MM.1S (cell line): ENCODE data around the gene OXCT1.

Experiments used
- DNase-seq: peaks from one replicate; pipeline ENCODE4 v3.0.0-alpha.2; 2015
- H2AFZ ChIP-seq: fragments of 300-600 bp; sonication (generic); 2 replicates; pipeline ENCODE4 v1.6.0; 2016; ENCODE audit warnings: antibody characterized with exemption, low read length
- H3F3A ChIP-seq: fragments of 300-600 bp; sonication (generic); 2 replicates; pipeline ENCODE4 v1.6.1; 2016; ENCODE audit warnings: mild to moderate bottlenecking, antibody characterized with exemption, low read length, moderate library complexity, mixed read lengths; ENCODE audit not compliant: insufficient read depth
- H3K27ac ChIP-seq: fragments of 300-600 bp; sonication (generic); 2 replicates; pipeline ENCODE4 v1.5.1; 2016; ENCODE audit warnings: mild to moderate bottlenecking, low read length
- H3K27me3 ChIP-seq: fragments of 300-600 bp; sonication (generic); replicated peaks from 2 replicates; pipeline ENCODE4 v1.6.0; 2016; ENCODE audit warnings: low read length; ENCODE audit not compliant: insufficient read depth
- H3K36me3 ChIP-seq: fragments of 300-600 bp; sonication (generic); replicated peaks from 2 replicates; pipeline ENCODE4 v1.6.1; 2016; ENCODE audit warnings: mild to moderate bottlenecking, low read length, mixed read lengths; ENCODE audit not compliant: insufficient read depth
- H3K4me1 ChIP-seq: fragments of 300-600 bp; sonication (generic); 2 replicates; pipeline ENCODE4 v1.6.1; 2016; ENCODE audit warnings: low read length, mixed read lengths
- H3K4me2 ChIP-seq: fragments of 300-600 bp; sonication (generic); 2 replicates; pipeline ENCODE4 v1.6.0; 2016; ENCODE audit warnings: low read depth, low read length
- H3K4me3 ChIP-seq: fragments of 300-600 bp; sonication (generic); 2 replicates; pipeline ENCODE4 v1.5.1; 2016; ENCODE audit warnings: low read length, mixed read lengths
- H3K79me2 ChIP-seq: fragments of 300-600 bp; sonication (generic); 2 replicates; pipeline ENCODE4 v1.6.1; 2016; ENCODE audit warnings: mixed run types, low read length, mixed read lengths
- H3K9ac ChIP-seq: fragments of 300-600 bp; sonication (generic); 2 replicates; pipeline ENCODE4 v1.6.1; 2016; ENCODE audit warnings: low read length, mixed read lengths
- H3K9me2 ChIP-seq: fragments of 300-600 bp; sonication (generic); replicated peaks from 2 replicates; pipeline ENCODE4 v1.6.1; 2016; ENCODE audit warnings: mild to moderate bottlenecking, low read length, mixed read lengths; ENCODE audit not compliant: insufficient read depth
- H3K9me3 ChIP-seq: fragments of 300-600 bp; sonication (generic); replicated peaks from 2 replicates; pipeline ENCODE4 v1.6.1; 2016; ENCODE audit warnings: mild to moderate bottlenecking, low read length, mixed read lengths; ENCODE audit not compliant: insufficient read depth
- H4K20me1 ChIP-seq: fragments of 300-600 bp; sonication (generic); 2 replicates; pipeline ENCODE4 v1.6.1; 2016; ENCODE audit warnings: mild to moderate bottlenecking, low read length, moderate library complexity, mixed read lengths; ENCODE audit not compliant: insufficient read depth
- CTCF ChIP-seq: fragments of 300-600 bp; sonication (generic); IDR thresholded peaks from 2 replicates; pipeline ENCODE4 v1.5.1; 2016; ENCODE audit warnings: antibody characterized with exemption, low read length, mixed read lengths
- EZH2 ChIP-seq: fragments of 300-600 bp; sonication (generic); optimal IDR thresholded peaks from 2 replicates; pipeline ENCODE3; 2017; ENCODE audit warnings: low read depth, mild to moderate bottlenecking, antibody characterized with exemption, low read length, mixed read lengths
- EZH2phosphoT487 ChIP-seq: fragments of 300-600 bp; sonication (generic); IDR thresholded peaks from 2 replicates; pipeline ENCODE4 v1.6.1; 2018; ENCODE audit warnings: antibody characterized with exemption, low read length

Gene OXCT1

GRCh38 chr5:41882765-41883164 is 12.5 kb upstream of the OXCT1 start:
- H3K9me2 ChIP-seq = no peaks in the 10 kb centered on the region
- H3K36me3 ChIP-seq = no peaks in the 10 kb centered on the region
- H3K27me3 ChIP-seq = no peaks in the 10 kb centered on the region
- peaks cover 7% of the 10 kb centered on the region for H3K4me1 ChIP-seq
- H3F3A ChIP-seq = no peaks in the 10 kb centered on the region
- no peak overlapping the region for H3K9ac ChIP-seq
- no peak overlapping the region for H3K27ac ChIP-seq
- H3K9me3 ChIP-seq = no peaks in the 10 kb centered on the region
- H3K79me2 ChIP-seq = no peaks in the 10 kb centered on the region
- no peak for TF ChIP-seq EZH2
- TF ChIP-seq EZH2phosphoT487 = no peak
- no peak for TF ChIP-seq CTCF
- H3K4me2 ChIP-seq = no peak overlapping the region
- no peaks in the 10 kb centered on the region for H4K20me1 ChIP-seq
- H3K4me3 ChIP-seq = no peak overlapping the region
- no peak overlapping the region for H2AFZ ChIP-seq
- no peak for DNase-seq

GRCh38 chr5:41878643-41879478 is 8.6 kb upstream of the OXCT1 start:
- TF ChIP-seq CTCF (no peak), EZH2 (no peak), EZH2phosphoT487 (no peak)
- Histone ChIP-seq H3K27ac (no peak overlapping the region), H3F3A (peaks cover 12% of the 10 kb centered on the region), H3K9me3 (no peaks in the 10 kb centered on the region), H3K9ac (no peak overlapping the region), H3K4me2 (no peak overlapping the region), H2AFZ (no peak overlapping the region), H3K4me3 (no peak overlapping the region), H3K27me3 (no peaks in the 10 kb centered on the region), H3K79me2 (no peaks in the 10 kb centered on the region), H3K4me1 (peaks cover 15% of the 10 kb centered on the region), H3K9me2 (no peaks in the 10 kb centered on the region), H3K36me3 (no peaks in the 10 kb centered on the region), H4K20me1 (no peaks in the 10 kb centered on the region)
- no peak for DNase-seq

- Histone ChIP-seq H4K20me1 (no peaks in the 10 kb centered on the region), H3K27ac (no peak overlapping the region)
- no peak for TF ChIP-seq EZH2phosphoT487
- no peak for TF ChIP-seq EZH2
- no peak for TF ChIP-seq CTCF
Observed at GRCh38 chr5:41878173-41878572, 7.9 kb upstream of the OXCT1 start.

More at GRCh38 chr5:41878173-41878572, 7.9 kb upstream of the OXCT1 start:
- Histone ChIP-seq H3K4me2 (no peak overlapping the region), H3F3A (peaks cover 12% of the 10 kb centered on the region), H3K27me3 (no peaks in the 10 kb centered on the region), H3K4me1 (peaks cover 17% of the 10 kb centered on the region), H3K9me3 (no peaks in the 10 kb centered on the region), H3K4me3 (no peak overlapping the region), H3K9me2 (no peaks in the 10 kb centered on the region), H3K36me3 (no peaks in the 10 kb centered on the region), H3K9ac (no peak overlapping the region), H3K79me2 (no peaks in the 10 kb centered on the region), H2AFZ (no peak overlapping the region)
- DNase-seq = no peak
